Neural cell (in vitro differentiated cells): Measurements from ENCODE around the gene ZNF189. TPM values are rescaled to one million over a fixed set of nuclear protein-coding genes. Genes with fewer than 3 reads are reported as not detected.

ENCODE experiments used
- H2AFZ ChIP-seq: fragments of 200-600, 300-800 bp; sonication (generic), shearing (Covaris generic); 2 replicates; pipeline ENCODE4 v1.6.0; 2014; ENCODE audit warnings: low read depth, mild to moderate bottlenecking, antibody characterized with exemption, low read length, moderate library complexity
- H3F3A ChIP-seq: fragments of 200-600 bp; shearing (Covaris generic); 2 replicates; pipeline ENCODE4 v1.6.1; 2016; ENCODE audit warnings: mild to moderate bottlenecking, moderate library complexity, mixed read lengths, antibody characterized with exemption, low read length; ENCODE audit not compliant: insufficient read depth, poor library complexity, severe bottlenecking
- H3K27ac ChIP-seq: fragments of 200-600, 300-800 bp; sonication (generic), shearing (Covaris generic); 2 replicates; pipeline ENCODE4 v1.5.1; 2014; ENCODE audit warnings: mild to moderate bottlenecking, low read length, moderate library complexity
- H3K27me3 ChIP-seq: fragments of 300-800, 200-600 bp; sonication (generic), shearing (Covaris generic); 2 replicates; pipeline ENCODE4 v1.6.0; 2014; ENCODE audit warnings: mild to moderate bottlenecking, low read depth, low read length, moderate library complexity; ENCODE audit not compliant: insufficient read depth
- H3K36me3 ChIP-seq: fragments of 300-800, 200-600 bp; sonication (generic), shearing (Covaris generic); 2 replicates; pipeline ENCODE4 v1.5.1; 2014; ENCODE audit warnings: mild to moderate bottlenecking, antibody characterized with exemption, low read length, moderate library complexity; ENCODE audit not compliant: insufficient read depth
- H3K4me2 ChIP-seq: fragments of 300-800, 200-600 bp; sonication (generic), shearing (Covaris generic); 2 replicates; pipeline ENCODE4 v1.6.0; 2014; ENCODE audit warnings: mild to moderate bottlenecking, low read length
- H3K4me3 ChIP-seq: fragments of 300-800, 200-600 bp; sonication (generic), shearing (Covaris generic); 2 replicates; pipeline ENCODE4 v1.5.1; 2014; ENCODE audit warnings: mild to moderate bottlenecking, low read length, moderate library complexity
- H3K79me2 ChIP-seq: fragments of 200-600 bp; shearing (Covaris generic); replicated peaks from 2 replicates; pipeline ENCODE4 v1.6.0; 2014; ENCODE audit warnings: mild to moderate bottlenecking, low read length, moderate library complexity; ENCODE audit not compliant: insufficient read depth
- H3K9ac ChIP-seq: fragments of 300-800, 200-600 bp; sonication (generic), shearing (Covaris generic); 2 replicates; pipeline ENCODE4 v1.6.1; 2016; ENCODE audit warnings: mild to moderate bottlenecking, low read length, mixed read lengths
- H3K9me2 ChIP-seq: fragments of 200-600 bp; shearing (Covaris generic); 2 replicates; pipeline ENCODE4 v1.6.1; 2016; ENCODE audit warnings: mild to moderate bottlenecking, low read length, mixed read lengths; ENCODE audit not compliant: insufficient read depth
- H3K9me3 ChIP-seq: fragments of 200-600, 300-800 bp; sonication (generic), shearing (Covaris generic); 2 replicates; pipeline ENCODE4 v1.6.1; 2016; ENCODE audit warnings: mild to moderate bottlenecking, mixed run types, low read length, moderate library complexity, mixed read lengths
- H4K20me1 ChIP-seq: fragments of 200-600 bp; shearing (Covaris generic); 2 replicates; pipeline ENCODE4 v1.6.1; 2016; ENCODE audit warnings: mild to moderate bottlenecking, mixed run types; ENCODE audit not compliant: insufficient read depth
- CTCF ChIP-seq: fragments of 450-650 bp; IDR thresholded peaks from 2 replicates; pipeline ENCODE4 v1.5.1; 2014; ENCODE audit warnings: antibody characterized with exemption, mild to moderate bottlenecking, moderate library complexity; ENCODE audit not compliant: poor library complexity, severe bottlenecking
- EP300 ChIP-seq: fragments of 450-650 bp; conservative IDR thresholded peaks from 2 replicates; pipeline ENCODE4 v1.6.1; 2014; ENCODE audit warnings: antibody characterized with exemption, mild to moderate bottlenecking, moderate library complexity; ENCODE audit not compliant: poor library complexity, severe bottlenecking
- EZH2 ChIP-seq: fragments of 200-600, 300-800 bp; shearing (Covaris generic), sonication (generic); IDR thresholded peaks from 2 replicates; pipeline ENCODE4 v1.6.1; 2014; ENCODE audit warnings: antibody characterized with exemption, low read length, borderline replicate concordance, mild to moderate bottlenecking; ENCODE audit not compliant: insufficient read depth, poor library complexity, severe bottlenecking
- MXI1 ChIP-seq: fragments of 450-650 bp; conservative IDR thresholded peaks from 2 replicates; pipeline ENCODE4 v1.6.1; 2014; ENCODE audit warnings: antibody characterized with exemption, mild to moderate bottlenecking; ENCODE audit not compliant: poor library complexity, severe bottlenecking
- POLR2AphosphoS5 ChIP-seq: IDR thresholded peaks from 2 replicates; pipeline ENCODE4 v1.6.1; 2012
- RAD21 ChIP-seq: fragments of 450-650 bp; conservative IDR thresholded peaks from 2 replicates; pipeline ENCODE4 v1.6.1; 2014; ENCODE audit warnings: antibody characterized with exemption, mild to moderate bottlenecking, moderate library complexity
- REST ChIP-seq: IDR thresholded peaks from 2 replicates; pipeline ENCODE4 v1.6.1; 2012; ENCODE audit warnings: borderline replicate concordance
- SMC3 ChIP-seq: fragments of 450-650 bp; conservative IDR thresholded peaks from 2 replicates; pipeline ENCODE4 v1.6.1; 2014; ENCODE audit warnings: antibody characterized with exemption, mild to moderate bottlenecking, moderate library complexity; ENCODE audit not compliant: poor library complexity
- TAF1 ChIP-seq: IDR thresholded peaks from 2 replicates; pipeline ENCODE4 v1.6.1; 2012; ENCODE audit warnings: low read depth
- polyA plus RNA-seq: library from polyadenylated mRNA; depleted of rRNA; stranded (reverse); fragments of >200 nt; gene quantifications from 2 replicates; pipeline ENCODE4 v1.2.3, GENCODE V29; 2014

Gene ZNF189
- polyA plus RNA-seq, 1 donor from 2014 or later = 28.0 TPM

GRCh38 chr9:101427957-101428655 lies 29.5 kb downstream of the ZNF189 start:
- no peaks in the 10 kb centered on the region for H3F3A ChIP-seq
- no peak overlapping the region for H2AFZ ChIP-seq
- no peak overlapping the region for H3K27ac ChIP-seq
- TF ChIP-seq POLR2AphosphoS5 (no peak), REST (no peak), TAF1 (no peak)
- H3K79me2 ChIP-seq = no peaks in the 10 kb centered on the region
- H3K4me2 ChIP-seq = no peak overlapping the region
- no peaks in the 10 kb centered on the region for H3K36me3 ChIP-seq
- H3K27me3 ChIP-seq = no peaks in the 10 kb centered on the region
- no peaks in the 10 kb centered on the region for H4K20me1 ChIP-seq
- no peak overlapping the region for H3K4me3 ChIP-seq
- no peaks in the 10 kb centered on the region for H3K9me3 ChIP-seq
- H3K9ac ChIP-seq = no peak overlapping the region
- H3K9me2 ChIP-seq = no peaks in the 10 kb centered on the region

GRCh38 chr9:101428909-101429308 lies 30.3 kb downstream of the ZNF189 start:
- no peaks in the 10 kb centered on the region for H3K9me2 ChIP-seq
- H4K20me1 ChIP-seq = no peaks in the 10 kb centered on the region
- no peak overlapping the region for H3K9ac ChIP-seq
- no peaks in the 10 kb centered on the region for H3K79me2 ChIP-seq
- no peaks in the 10 kb centered on the region for H3K27me3 ChIP-seq
- H2AFZ ChIP-seq = no peak overlapping the region
- H3K9me3 ChIP-seq = no peaks in the 10 kb centered on the region
- H3F3A ChIP-seq = no peaks in the 10 kb centered on the region
- TF ChIP-seq POLR2AphosphoS5 (no peak), EZH2 (no peak), TAF1 (no peak), REST (no peak), SMC3 (no peak), RAD21 (no peak), MXI1 (no peak), CTCF (no peak), EP300 (no peak)
- no peak overlapping the region for H3K27ac ChIP-seq
- H3K4me2 ChIP-seq = no peak overlapping the region
- no peaks in the 10 kb centered on the region for H3K36me3 ChIP-seq
- H3K4me3 ChIP-seq = no peak overlapping the region
